Panc1 (cell line): ENCODE data around the gene UGT1A6.

Experiments used
- SIN3A ChIP-seq: IDR thresholded peaks from 2 replicates; pipeline ENCODE4 v1.6.1; 2012; ENCODE audit warnings: low read depth, mild to moderate bottlenecking, low read length, moderate library complexity, borderline replicate concordance; ENCODE audit not compliant: insufficient read depth
- TCF7L2 ChIP-seq: IDR thresholded peaks from 2 replicates; pipeline ENCODE4 v1.6.1; 2011; ENCODE audit warnings: mild to moderate bottlenecking, low read depth, low read length, inconsistent platforms
- TF ChIP-seq, protein P1 (sequence below): fragments of 450-650 bp; IDR thresholded peaks from 2 replicates; pipeline ENCODE4 v1.5.1; 2017; ENCODE audit warnings: mild to moderate bottlenecking

- TF ChIP-seq, protein P1, sequence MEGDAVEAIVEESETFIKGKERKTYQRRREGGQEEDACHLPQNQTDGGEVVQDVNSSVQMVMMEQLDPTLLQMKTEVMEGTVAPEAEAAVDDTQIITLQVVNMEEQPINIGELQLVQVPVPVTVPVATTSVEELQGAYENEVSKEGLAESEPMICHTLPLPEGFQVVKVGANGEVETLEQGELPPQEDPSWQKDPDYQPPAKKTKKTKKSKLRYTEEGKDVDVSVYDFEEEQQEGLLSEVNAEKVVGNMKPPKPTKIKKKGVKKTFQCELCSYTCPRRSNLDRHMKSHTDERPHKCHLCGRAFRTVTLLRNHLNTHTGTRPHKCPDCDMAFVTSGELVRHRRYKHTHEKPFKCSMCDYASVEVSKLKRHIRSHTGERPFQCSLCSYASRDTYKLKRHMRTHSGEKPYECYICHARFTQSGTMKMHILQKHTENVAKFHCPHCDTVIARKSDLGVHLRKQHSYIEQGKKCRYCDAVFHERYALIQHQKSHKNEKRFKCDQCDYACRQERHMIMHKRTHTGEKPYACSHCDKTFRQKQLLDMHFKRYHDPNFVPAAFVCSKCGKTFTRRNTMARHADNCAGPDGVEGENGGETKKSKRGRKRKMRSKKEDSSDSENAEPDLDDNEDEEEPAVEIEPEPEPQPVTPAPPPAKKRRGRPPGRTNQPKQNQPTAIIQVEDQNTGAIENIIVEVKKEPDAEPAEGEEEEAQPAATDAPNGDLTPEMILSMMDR: no peak
- no peak for TF ChIP-seq TCF7L2
- TF ChIP-seq SIN3A: no peak
Measured at GRCh38 chr2:233714121-233714520, 21.4 kb downstream of the UGT1A6 start.
